H9 (cell line): ENCODE data around the gene ANKRD12. TPM values are rescaled to one million over a fixed set of nuclear protein-coding genes. Genes with fewer than 3 reads are reported as not detected.

ENCODE experiments used
- DNase-seq: peaks from one replicate; pipeline ENCODE4 v3.0.0-alpha.2; 2017
- H2AFZ ChIP-seq: one replicate; pipeline ENCODE4 v1.6.1; 2013; ENCODE audit warnings: mild to moderate bottlenecking, low read length, control low read depth, moderate library complexity
- H2AK5ac ChIP-seq: 2 replicates; pipeline ENCODE4 v1.6.1; 2013; ENCODE audit warnings: low read length, control low read depth, mixed read lengths; ENCODE audit not compliant: insufficient read length
- H2BK120ac ChIP-seq: one replicate; pipeline ENCODE4 v1.6.1; 2013; ENCODE audit warnings: low read depth, mild to moderate bottlenecking, low read length, control low read depth, inconsistent platforms; ENCODE audit not compliant: poor library complexity, severe bottlenecking
- H2BK12ac ChIP-seq: 2 replicates; pipeline ENCODE4 v1.6.1; 2013; ENCODE audit warnings: low read length, control low read depth, mixed read lengths, low read depth; ENCODE audit not compliant: insufficient read length
- H2BK15ac ChIP-seq: 2 replicates; pipeline ENCODE4 v1.6.1; 2013; ENCODE audit warnings: low read depth, low read length, control low read depth
- H2BK20ac ChIP-seq: one replicate; pipeline ENCODE4 v1.6.1; 2013; ENCODE audit warnings: low read depth, mild to moderate bottlenecking, low read length, control low read depth, inconsistent platforms; ENCODE audit not compliant: poor library complexity, severe bottlenecking
- H2BK5ac ChIP-seq: 2 replicates; pipeline ENCODE4 v1.6.1; 2013; ENCODE audit warnings: low read length, control low read depth, mixed read lengths; ENCODE audit not compliant: insufficient read length
- H3K14ac ChIP-seq: 2 replicates; pipeline ENCODE4 v1.6.1; 2013; ENCODE audit warnings: low read length, control low read depth; ENCODE audit not compliant: insufficient read depth
- H3K18ac ChIP-seq: 2 replicates; pipeline ENCODE4 v1.6.1; 2013; ENCODE audit warnings: low read depth, mild to moderate bottlenecking, mixed read lengths, low read length, control low read depth; ENCODE audit not compliant: insufficient read length
- H3K23ac ChIP-seq: 2 replicates; pipeline ENCODE4 v1.6.1; 2013; ENCODE audit warnings: low read length, control low read depth, mixed read lengths, low read depth; ENCODE audit not compliant: insufficient read length
- H3K23me2 ChIP-seq: 2 replicates; pipeline ENCODE4 v1.6.1; 2013; ENCODE audit warnings: low read depth, mild to moderate bottlenecking, mixed read lengths, low read length, control low read depth; ENCODE audit not compliant: insufficient read length, poor library complexity, severe bottlenecking
- H3K27ac ChIP-seq: 2 replicates; pipeline ENCODE4 v1.5.1; 2013; ENCODE audit warnings: low read length, control low read depth, mixed read lengths, low read depth; ENCODE audit not compliant: insufficient read length
- H3K27me3 ChIP-seq: 2 replicates; pipeline ENCODE4 v1.6.1; 2013; ENCODE audit warnings: low read length, control low read depth, inconsistent platforms; ENCODE audit not compliant: insufficient read depth
- H3K4ac ChIP-seq: 2 replicates; pipeline ENCODE4 v1.6.1; 2013; ENCODE audit warnings: low read depth, mild to moderate bottlenecking, control low read depth, inconsistent platforms, low read length, moderate library complexity
- H3K4me1 ChIP-seq: 2 replicates; pipeline ENCODE4 v1.6.1; 2013; ENCODE audit warnings: low read length, control low read depth, inconsistent platforms; ENCODE audit not compliant: insufficient read depth
- H3K4me2 ChIP-seq: 2 replicates; pipeline ENCODE4 v1.6.1; 2013; ENCODE audit warnings: low read length, control low read depth, mixed read lengths; ENCODE audit not compliant: insufficient read length, insufficient read depth
- H3K56ac ChIP-seq: 2 replicates; pipeline ENCODE4 v1.6.1; 2013; ENCODE audit warnings: low read depth, mild to moderate bottlenecking, mixed read lengths, low read length, control low read depth; ENCODE audit not compliant: insufficient read length
- H3K79me1 ChIP-seq: 2 replicates; pipeline ENCODE4 v1.6.1; 2013; ENCODE audit warnings: low read depth, mild to moderate bottlenecking, moderate library complexity, low read length, control low read depth, inconsistent platforms; ENCODE audit not compliant: insufficient read depth, poor library complexity, severe bottlenecking
- H3K79me2 ChIP-seq: 2 replicates; pipeline ENCODE4 v1.6.1; 2013; ENCODE audit warnings: low read length, control low read depth, inconsistent platforms; ENCODE audit not compliant: insufficient read depth
- H3K9ac ChIP-seq: 2 replicates; pipeline ENCODE4 v1.6.1; 2013; ENCODE audit warnings: low read length, control low read depth, mixed read lengths; ENCODE audit not compliant: insufficient read length; ENCODE audit errors: extremely low read depth
- H3K9me3 ChIP-seq: one replicate; pipeline ENCODE4 v1.6.1; 2013; ENCODE audit warnings: low read depth, low read length, inconsistent platforms; ENCODE audit not compliant: control insufficient read depth
- H3T11ph ChIP-seq: one replicate; pipeline ENCODE4 v1.6.1; 2013; ENCODE audit warnings: mild to moderate bottlenecking, low read length, control low read depth, inconsistent platforms
- H4K20me1 ChIP-seq: one replicate; pipeline ENCODE4 v1.6.1; 2013; ENCODE audit not compliant: control insufficient read depth, insufficient read length, insufficient read depth
- H4K5ac ChIP-seq: 2 replicates; pipeline ENCODE4 v1.6.1; 2013; ENCODE audit warnings: low read depth, mild to moderate bottlenecking, mixed read lengths, low read length, control low read depth; ENCODE audit not compliant: insufficient read length
- H4K8ac ChIP-seq: replicated peaks from 2 replicates; pipeline ENCODE4 v1.6.1; 2013; ENCODE audit warnings: low read length, control low read depth, mixed read lengths, low read depth; ENCODE audit not compliant: insufficient read length
- H4K91ac ChIP-seq: 2 replicates; pipeline ENCODE4 v1.6.1; 2013; ENCODE audit warnings: low read depth, mild to moderate bottlenecking, moderate library complexity, mixed read lengths, low read length, control low read depth; ENCODE audit not compliant: insufficient read length
- H3K27ac Mint-ChIP-seq, 3 experiments: 2 replicates in 2 of 3; 3 replicates in 1 of 3; pipeline ENCODE4 v1.8.0; 2020 to 2021; ENCODE audit warnings: mixed read lengths in 3 of 3, mild to moderate bottlenecking in 1 of 3, moderate library complexity in 1 of 3
- H3K27me3 Mint-ChIP-seq: 2 replicates; pipeline ENCODE4 v1.8.0; 2021; ENCODE audit warnings: low read depth, mild to moderate bottlenecking, moderate library complexity, mixed read lengths
- H3K36me3 Mint-ChIP-seq, 3 experiments: 2 replicates in 2 of 3; 3 replicates in 1 of 3; pipeline ENCODE4 v1.8.0; 2020 to 2021; ENCODE audit warnings: low read depth in 3 of 3, mixed read lengths in 3 of 3; ENCODE audit not compliant: insufficient read depth in 1 of 3
- H3K4me1 Mint-ChIP-seq, 2 experiments: 2 replicates each; pipeline ENCODE4 v1.8.0; 2020; ENCODE audit warnings: mixed read lengths in 2 of 2
- H3K4me3 Mint-ChIP-seq, 2 experiments: 2 replicates in 1 of 2; 3 replicates in 1 of 2; pipeline ENCODE4 v1.8.0; 2020 to 2021; ENCODE audit warnings: mild to moderate bottlenecking in 2 of 2, mixed read lengths in 2 of 2, moderate library complexity in 1 of 2
- H3K9me3 Mint-ChIP-seq, 2 experiments: 2 replicates in 1 of 2; 3 replicates in 1 of 2; pipeline ENCODE4 v1.8.0; 2020; ENCODE audit warnings: mild to moderate bottlenecking in 2 of 2, mixed read lengths in 2 of 2, moderate library complexity in 1 of 2
- WGBS: extraction: QIAGEN DNeasy Blood & Tissue Kit; methylation state at CpG from one replicate; pipeline ENCODE4 v1.1.7; 2013; ENCODE audit warnings: missing lambda C conversion rate, low lambda C conversion rate, mixed read lengths; ENCODE audit not compliant: insufficient read length; ENCODE audit errors: extremely low coverage; 5-methylcytosine and 5-hydroxymethylcytosine counted together
- total RNA-seq: library from RNA; stranded (reverse); gene quantifications from 2 replicates; pipeline ENCODE4 v1.2.1, GENCODE V29; 2021
- TF ChIP-seq, protein P1 (sequence below): fragments of 200-600 bp; sonication (generic); conservative IDR thresholded peaks from 3 replicates; pipeline ENCODE4 v1.8.0; 2021; ENCODE audit warnings: antibody characterized with exemption, mild to moderate bottlenecking

The ANKRD12 gene
- total RNA-seq, 1 experiment from 2014 or later, result 38.9 TPM

DNA sequence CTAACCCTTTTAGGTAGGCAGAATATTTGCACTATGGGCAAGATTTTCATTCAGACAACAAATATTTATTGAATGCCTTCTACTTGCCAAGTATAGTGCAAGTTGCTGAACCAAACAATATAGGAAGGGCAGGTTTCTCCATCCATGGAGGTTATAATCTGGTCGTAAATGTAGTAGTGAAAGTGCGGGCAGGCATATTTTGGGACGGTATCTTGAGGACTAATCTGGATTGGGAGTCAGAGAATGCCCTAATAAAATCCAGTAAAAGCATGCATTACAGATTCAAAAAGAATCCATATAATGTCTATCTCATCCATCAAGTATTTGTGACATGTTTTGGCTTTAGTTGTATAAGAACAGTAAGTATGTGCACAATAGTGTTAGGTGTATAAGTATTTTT is 35.8 kb upstream of the ANKRD12 start:
- Histone ChIP-seq H4K8ac (no peak overlapping the region), H3K79me2 (peaks cover 25% of the 10 kb centered on the region; the same call in 1 of the 2 replicates), H3T11ph (no peak overlapping the region), H3K27ac (no peak overlapping the region), H3K27me3 (no peaks in the 10 kb centered on the region), H3K9ac (no peak overlapping the region), H3K4ac (no peak overlapping the region), H3K4me1 (peaks cover 2% of the 10 kb centered on the region; the same call in 1 of the 2 replicates), H3K23me2 (peaks cover 9% of the 10 kb centered on the region), H3K18ac (no peak overlapping the region), H3K14ac (no peak overlapping the region), H3K4me2 (no peak overlapping the region), H3K79me1 (no peaks in the 10 kb centered on the region), H2BK120ac (no peak overlapping the region), H2AK5ac (no peak overlapping the region), H3K23ac (no peak overlapping the region), H2AFZ (no peak overlapping the region), H3K56ac (no peak overlapping the region), H2BK12ac (no peak overlapping the region), H4K20me1 (no peaks in the 10 kb centered on the region), H2BK15ac (no peak overlapping the region), H4K91ac (no peak overlapping the region), H4K5ac (no peak overlapping the region), H3K9me3 (no peaks in the 10 kb centered on the region), H2BK20ac (no peak overlapping the region), H2BK5ac (no peak overlapping the region)
- no peak overlapping the region for H3K27ac Mint-ChIP-seq
- H3K36me3 Mint-ChIP-seq, result peaks cover 2 to 18% (median 9%) of the 10 kb centered on the region in 3 experiments; a peak in 5 of 7 replicates
- H3K9me3 Mint-ChIP-seq, result no peaks in the 10 kb centered on the region
- no peak overlapping the region for H3K4me3 Mint-ChIP-seq
- WGBS, result no CpG with 5 or more reads among the region's 3 CpGs
- TF ChIP-seq, protein P1, sequence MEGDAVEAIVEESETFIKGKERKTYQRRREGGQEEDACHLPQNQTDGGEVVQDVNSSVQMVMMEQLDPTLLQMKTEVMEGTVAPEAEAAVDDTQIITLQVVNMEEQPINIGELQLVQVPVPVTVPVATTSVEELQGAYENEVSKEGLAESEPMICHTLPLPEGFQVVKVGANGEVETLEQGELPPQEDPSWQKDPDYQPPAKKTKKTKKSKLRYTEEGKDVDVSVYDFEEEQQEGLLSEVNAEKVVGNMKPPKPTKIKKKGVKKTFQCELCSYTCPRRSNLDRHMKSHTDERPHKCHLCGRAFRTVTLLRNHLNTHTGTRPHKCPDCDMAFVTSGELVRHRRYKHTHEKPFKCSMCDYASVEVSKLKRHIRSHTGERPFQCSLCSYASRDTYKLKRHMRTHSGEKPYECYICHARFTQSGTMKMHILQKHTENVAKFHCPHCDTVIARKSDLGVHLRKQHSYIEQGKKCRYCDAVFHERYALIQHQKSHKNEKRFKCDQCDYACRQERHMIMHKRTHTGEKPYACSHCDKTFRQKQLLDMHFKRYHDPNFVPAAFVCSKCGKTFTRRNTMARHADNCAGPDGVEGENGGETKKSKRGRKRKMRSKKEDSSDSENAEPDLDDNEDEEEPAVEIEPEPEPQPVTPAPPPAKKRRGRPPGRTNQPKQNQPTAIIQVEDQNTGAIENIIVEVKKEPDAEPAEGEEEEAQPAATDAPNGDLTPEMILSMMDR, result no peak
- no peak for DNase-seq
- H3K27me3 Mint-ChIP-seq, result no peaks in the 10 kb centered on the region
- H3K4me1 Mint-ChIP-seq, result peaks cover 49 to 63% of the 10 kb centered on the region in 2 experiments
